HG03025 (cell line): Measurements from ENCODE around the gene USH1C.

Experiments
- ATAC-seq: cut with Tn5 transposase; IDR thresholded peaks from one replicate; pipeline ENCODE4 v1.9.1; 2021; ENCODE audit warnings: mild to moderate bottlenecking, moderate library complexity; ENCODE audit not compliant: unreplicated experiment, low FRiP score

USH1C gene

GRCh38 chr11:17479284-17480214 lies 64.7 kb downstream of the USH1C start:
- no peak for ATAC-seq

- ATAC-seq = no peak
Observed at GRCh38 chr11:17478070-17478469, 66.1 kb downstream of the USH1C start.

GRCh38 chr11:17477361-17477760 lies 66.9 kb downstream of the USH1C start:
- ATAC-seq = no peak

- ATAC-seq = no peak
Observed at GRCh38 chr11:17477084-17477333, 67.2 kb downstream of the USH1C start.

- ATAC-seq = no peak
Observed at GRCh38 chr11:17476317-17477083, 67.7 kb downstream of the USH1C start, which contains the start of gene ABCC8. TSS of gene ABCC8 (minus strand) at chr11:17476845. CDS start at chr11:17476776, 69 bp downstream.

GRCh38 chr11:17475666-17476316 lies 68.4 kb downstream of the USH1C start:
- no peak for ATAC-seq

GRCh38 chr11:17473071-17473744 lies 71.0 kb downstream of the USH1C start:
- ATAC-seq = no peak

- ATAC-seq = no peak
Observed at GRCh38 chr11:17472467-17472866, 71.7 kb downstream of the USH1C start.

- no peak for ATAC-seq
Observed at GRCh38 chr11:17471501-17471900, 72.7 kb downstream of the USH1C start.

- no peak for ATAC-seq
Observed at GRCh38 chr11:17469998-17470397, 74.2 kb downstream of the USH1C start.

- no peak for ATAC-seq
Observed at GRCh38 chr11:17468122-17468521, 76.1 kb downstream of the USH1C start.

GRCh38 chr11:17463546-17464174 lies 80.6 kb downstream of the USH1C start:
- ATAC-seq = no peak

- ATAC-seq = no peak
Observed at GRCh38 chr11:17462940-17463339, 81.3 kb downstream of the USH1C start.

- no peak for ATAC-seq
Observed at GRCh38 chr11:17460406-17460805, 83.8 kb downstream of the USH1C start.

GRCh38 chr11:17459236-17459896 lies 84.8 kb downstream of the USH1C start:
- no peak for ATAC-seq

GRCh38 chr11:17458268-17458667 lies 85.9 kb downstream of the USH1C start:
- no peak for ATAC-seq

- ATAC-seq = no peak
Observed at GRCh38 chr11:17457396-17458173, 86.6 kb downstream of the USH1C start.

GRCh38 chr11:17452668-17453067 lies 91.5 kb downstream of the USH1C start:
- ATAC-seq = no peak

GRCh38 chr11:17449158-17449557 lies 95.1 kb downstream of the USH1C start:
- ATAC-seq = no peak
